Fibroblast of peridontal ligament (primary cell): ENCODE data around the gene CERCAM.
"Not testable (repeated sequence)": the region's sequence is repeated elsewhere in the genome, so short reads cannot be mapped to it uniquely, and the experiment has no call there.

Experiments
- DNase-seq: peaks from one replicate; pipeline ENCODE4 v3.0.0-alpha.2; 2010; ENCODE audit errors: extremely low read depth

Gene CERCAM

GRCh38 chr9:128419061-128419925, 1.4 kb upstream of the CERCAM start:
- peak; percentile 53 for DNase-seq

- DNase-seq, result peak; percentile 38
Observed at GRCh38 chr9:128420060-128420650, 502 bp upstream of the CERCAM start.

GRCh38 chr9:128421482-128421996, 882 bp downstream of the CERCAM start:
- peak; percentile 49 for DNase-seq

- DNase-seq, result not testable (repeated sequence)
Observed at GRCh38 chr9:128422022-128422782, 1.5 kb downstream of the CERCAM start.

- DNase-seq, result no peak
Observed at GRCh38 chr9:128422783-128423150, 2.1 kb downstream of the CERCAM start.

- not testable (repeated sequence) for DNase-seq
Observed at GRCh38 chr9:128423356-128423755, 2.7 kb downstream of the CERCAM start.

GRCh38 chr9:128424268-128424780, 3.7 kb downstream of the CERCAM start:
- DNase-seq, result no peak

DNA sequence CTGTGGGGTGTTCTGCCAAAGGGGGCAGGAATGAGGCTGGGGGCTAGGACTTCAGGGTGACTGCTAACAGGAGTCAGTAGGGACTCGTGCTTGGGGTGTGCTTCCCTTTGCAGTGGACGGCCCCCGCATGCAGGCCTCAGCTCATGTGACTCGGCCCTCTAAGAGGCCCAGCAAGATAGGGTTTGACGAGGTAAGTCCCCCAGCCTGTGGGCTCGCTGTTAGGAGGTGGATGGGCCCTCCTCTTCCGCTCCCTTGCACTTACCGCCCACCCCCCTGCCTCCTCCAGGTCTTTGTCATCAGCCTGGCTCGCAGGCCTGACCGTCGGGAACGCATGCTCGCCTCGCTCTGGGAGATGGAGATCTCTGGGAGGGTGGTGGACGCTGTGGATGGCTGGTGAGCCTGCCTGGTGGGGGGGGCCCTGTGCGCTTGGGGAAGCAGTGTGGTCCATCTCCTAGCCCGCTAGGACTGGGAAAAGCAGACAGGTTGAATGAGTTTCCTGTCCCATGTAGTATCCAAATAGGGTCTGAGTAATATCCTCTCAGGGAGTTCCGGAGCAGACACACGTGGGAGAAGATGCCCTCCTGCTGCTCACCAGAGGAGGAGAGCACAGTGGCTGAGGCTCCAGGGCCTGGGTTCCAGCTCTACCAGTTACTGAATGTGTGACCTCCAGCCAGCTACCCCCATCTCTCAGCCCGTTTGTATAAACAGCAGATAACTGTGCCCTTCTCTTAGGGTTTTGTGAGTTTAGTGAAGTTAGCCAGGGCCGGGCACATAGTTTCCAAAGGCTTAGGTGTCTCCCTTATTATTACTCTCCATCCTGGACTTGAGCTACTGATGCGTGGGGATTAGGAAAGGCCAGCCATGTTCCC, 8.2 kb downstream of the CERCAM start:
- DNase-seq, result no peak

- DNase-seq, result no peak
Observed at GRCh38 chr9:128429513-128430086, 8.9 kb downstream of the CERCAM start.

DNA sequence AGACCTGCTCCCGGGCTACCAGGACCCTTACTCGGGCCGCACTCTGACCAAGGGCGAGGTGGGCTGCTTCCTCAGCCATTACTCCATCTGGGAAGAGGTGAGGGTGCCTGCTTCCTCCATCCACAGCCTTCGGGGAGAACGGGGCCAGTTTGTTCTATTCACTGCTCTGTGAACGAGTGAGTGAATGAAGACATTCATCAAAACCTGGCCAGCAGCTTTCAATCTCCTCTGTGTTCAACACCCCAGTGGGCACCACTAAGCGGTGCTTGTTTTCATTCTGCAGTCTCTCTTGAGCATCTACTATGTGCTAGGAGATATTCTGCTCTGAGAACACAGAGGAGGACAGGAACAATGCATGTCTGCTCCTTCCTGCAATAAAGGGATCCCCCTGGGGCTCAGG, 10.6 kb downstream of the CERCAM start:
- no peak for DNase-seq

DNA sequence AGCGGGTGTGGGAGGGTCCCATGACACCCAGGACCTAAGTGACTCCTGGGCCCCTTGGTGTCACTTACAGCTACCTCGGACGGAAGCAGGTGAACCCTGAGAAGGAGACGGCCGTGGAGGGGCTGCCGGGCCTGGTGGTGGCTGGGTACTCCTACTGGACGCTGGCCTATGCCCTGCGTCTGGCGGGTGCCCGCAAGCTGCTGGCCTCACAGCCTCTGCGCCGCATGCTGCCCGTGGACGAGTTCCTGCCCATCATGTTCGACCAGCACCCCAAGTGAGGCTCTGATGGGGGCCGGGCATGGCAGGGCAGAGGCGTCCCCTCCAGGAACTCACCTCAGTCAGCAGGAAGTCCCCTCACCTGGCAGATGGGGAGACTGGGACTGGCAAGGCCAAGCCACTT, 13.7 kb downstream of the CERCAM start:
- no peak for DNase-seq

GRCh38 chr9:128435611-128436010, 15.0 kb downstream of the CERCAM start:
- no peak for DNase-seq

GRCh38 chr9:128438343-128439109, 17.9 kb downstream of the CERCAM start:
- DNase-seq, result peak; percentile 71

GRCh38 chr9:128439273-128439672, 18.6 kb downstream of the CERCAM start:
- DNase-seq, result no peak

GRCh38 chr9:128442150-128442549, 21.5 kb downstream of the CERCAM start:
- no peak for DNase-seq

DNA sequence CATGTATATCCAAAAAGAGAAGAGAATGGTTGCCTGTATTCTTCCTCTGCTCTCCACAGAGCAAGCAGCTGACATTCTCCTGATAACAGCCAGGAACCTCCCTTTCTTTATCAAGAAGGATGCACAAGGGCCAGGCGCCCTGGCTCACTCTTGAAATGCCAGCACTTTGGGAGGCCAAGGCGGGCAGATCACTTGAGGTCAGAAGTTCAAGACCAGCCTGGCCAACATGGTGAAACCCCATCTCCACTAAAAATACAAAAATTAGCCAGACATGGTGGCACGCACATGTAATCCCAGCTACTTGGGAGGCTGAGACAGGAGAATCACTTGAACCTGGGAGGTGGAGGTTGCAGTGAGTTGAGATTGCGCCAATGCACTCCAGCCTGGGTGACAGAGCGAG, 25.8 kb downstream of the CERCAM start:
- not testable (repeated sequence) for DNase-seq

DNA sequence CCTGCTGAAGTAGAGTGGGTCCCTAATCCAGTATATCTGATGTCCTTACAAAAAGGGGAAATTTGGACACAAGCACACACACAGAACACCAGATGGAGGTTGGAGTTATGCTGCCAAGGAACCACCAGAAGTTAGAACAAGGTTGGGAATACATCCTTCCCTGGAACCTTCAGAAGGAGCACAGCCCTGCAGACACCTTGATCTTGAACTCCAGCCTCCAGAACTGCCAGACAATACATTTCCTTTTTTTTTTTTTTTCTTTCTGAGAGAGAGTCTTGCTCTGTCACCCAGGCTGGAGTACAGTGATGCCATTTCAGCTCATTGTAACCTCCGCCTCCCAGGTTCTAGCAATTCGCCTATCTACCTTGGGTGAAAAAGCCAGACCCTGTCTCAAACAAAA, 28.1 kb downstream of the CERCAM start:
- no peak for DNase-seq

GRCh38 chr9:128454991-128455390, 34.3 kb downstream of the CERCAM start:
- DNase-seq, result no peak

DNA sequence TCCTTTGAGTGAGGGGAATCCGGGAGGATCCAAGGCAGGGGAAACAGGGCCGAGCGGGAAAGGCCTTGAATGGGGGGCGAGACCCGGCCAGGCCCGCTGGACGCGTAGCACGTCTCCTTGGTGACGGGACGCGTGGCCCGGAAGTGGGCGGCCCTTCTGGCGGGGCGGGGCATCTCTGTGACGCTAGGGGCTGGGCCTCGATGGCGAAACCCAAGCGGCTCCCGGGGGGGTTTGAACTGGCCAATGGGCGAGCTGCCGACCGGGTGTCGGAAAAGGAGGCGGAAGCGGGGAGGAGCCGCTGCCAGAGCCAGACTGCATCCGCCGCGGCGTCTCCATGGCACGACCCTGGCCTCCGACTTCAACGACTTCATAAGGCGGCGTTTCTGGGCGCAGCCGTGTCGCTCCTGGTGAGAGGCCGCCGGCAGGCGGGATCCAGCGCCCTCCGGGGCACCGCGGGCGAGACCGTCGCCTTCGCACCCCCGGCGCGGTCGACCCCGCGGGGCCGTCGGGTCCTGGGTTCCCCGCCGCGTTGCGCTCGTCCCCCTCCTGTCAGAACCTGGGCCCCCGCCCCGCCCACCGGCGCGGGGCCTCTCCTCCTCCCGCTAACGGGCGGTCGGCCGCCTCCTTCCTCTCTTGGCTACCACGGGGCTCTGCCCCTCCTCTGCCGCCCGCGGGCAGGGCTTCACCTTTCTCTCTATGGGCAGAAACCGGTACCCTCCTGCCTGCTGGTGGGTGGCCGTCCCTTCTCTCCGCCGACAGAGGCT, 35.4 kb downstream of the CERCAM start, which contains the start of gene ODF2:
ODF2 (plus strand) TSS at position 158 of the 764 bp plus-strand sequence; CDS start at position 244, 86 bp downstream.
- peak; percentile 91 for DNase-seq
